ENCODE data around the gene LRIT3.

GRCh38 chr4:109879081-109879480, 31.2 kb downstream of the LRIT3 start:
- TF ChIP-seq CEBPB (IDR thresholded peaks at IDR 0.05; ENCODE audit: low read depth, low read length) (no peak), FOS (IDR thresholded peaks at IDR 0.05; ENCODE audit: low read depth, low read length) (no peak), CTCF (conservative IDR thresholded peaks at IDR 0.05; ENCODE audit: low read depth, low read length) (no peak), RFX5 (IDR thresholded peaks at IDR 0.05; ENCODE audit: low read depth, low read length) (no peak), BHLHE40 (IDR thresholded peaks at IDR 0.05; ENCODE audit: low read depth, low read length) (no peak), RCOR1 (IDR thresholded peaks at IDR 0.05; ENCODE audit: insufficient replicate concordance, low read length) (no peak), POLR2A (IDR thresholded peaks at IDR 0.05; ENCODE audit: low read depth, low read length) (no peak), RAD21 (IDR thresholded peaks at IDR 0.05; ENCODE audit: low read length) (no peak), USF2 (IDR thresholded peaks at IDR 0.05; ENCODE audit: low read depth, low read length) (no peak), MXI1 (IDR thresholded peaks at IDR 0.05; ENCODE audit: borderline replicate concordance, low read depth, low read length) (no peak), CHD1 (IDR thresholded peaks at IDR 0.05; ENCODE audit: low read depth, low read length) (no peak), MAFK (IDR thresholded peaks at IDR 0.05; ENCODE audit: low read depth, low read length) (no peak), ELK1 (IDR thresholded peaks at IDR 0.05; ENCODE audit: borderline replicate concordance, low read depth, low read length) (no peak), SMC3 (IDR thresholded peaks at IDR 0.05; ENCODE audit: low read depth, low read length) (no peak)
